ENCODE measurements around the gene PRKCZ. TPM values are rescaled to one million over a fixed set of nuclear protein-coding genes. Genes with fewer than 3 reads are reported as not detected.

The PRKCZ gene
- total and polyA plus RNA-seq, 9 of the 15 experiments (the other 6 are each of a cell fraction or from before 2014, with no cell fraction given) = 0.07 to 3.1 (median 1.3) TPM

DNA sequence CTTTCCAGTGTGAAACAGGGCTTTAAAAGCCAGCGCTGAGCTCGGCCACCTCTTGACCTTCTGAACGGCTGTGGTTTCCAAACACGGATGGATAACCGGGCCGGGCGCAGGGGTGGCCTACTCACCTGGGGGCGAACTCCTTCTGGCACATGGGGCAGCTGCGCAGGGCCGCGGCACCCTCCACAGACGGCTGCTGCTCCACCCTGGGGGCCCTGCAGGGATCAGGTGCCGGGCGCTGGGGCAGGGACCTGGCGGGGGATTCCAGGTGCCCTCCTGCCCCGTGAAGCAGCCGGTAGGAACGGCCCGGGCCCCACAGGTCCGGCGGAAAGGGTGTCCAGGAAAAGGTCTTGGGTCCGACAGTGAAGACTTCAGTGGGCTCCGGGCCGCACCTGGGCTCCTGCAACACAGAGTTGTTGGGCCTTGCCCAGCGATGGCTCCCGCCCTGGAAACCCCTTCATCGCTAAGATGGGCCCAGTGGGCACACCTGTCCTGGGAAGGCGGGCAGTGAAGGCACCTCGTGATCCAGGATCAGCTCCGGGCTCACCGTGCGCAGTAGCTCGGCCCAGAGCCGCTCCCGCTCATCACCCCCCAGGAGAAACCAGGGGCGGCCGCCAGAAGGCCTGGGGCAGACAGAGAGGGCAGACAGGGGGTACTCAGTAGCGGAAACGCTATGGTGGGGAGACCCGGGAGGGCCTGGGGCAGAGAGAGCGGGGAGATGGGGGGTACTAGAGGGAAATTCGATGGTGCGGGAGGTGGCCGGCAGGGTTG lies 143.5 kb downstream of the PRKCZ start (continued):
- TF ChIP-seq, protein P1, sequence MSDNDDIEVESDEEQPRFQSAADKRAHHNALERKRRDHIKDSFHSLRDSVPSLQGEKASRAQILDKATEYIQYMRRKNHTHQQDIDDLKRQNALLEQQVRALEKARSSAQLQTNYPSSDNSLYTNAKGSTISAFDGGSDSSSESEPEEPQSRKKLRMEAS (CRISPR knock-in tag; IDR thresholded peaks at IDR 0.05) = 0 out of 2 replicates have a peak, but pooled peaks have one; percentile 28
- TF ChIP-seq SRF (CRISPR knock-in tag; IDR thresholded peaks at IDR 0.05) = no peak
- TF ChIP-seq GATA2 (CRISPR knock-in tag; IDR thresholded peaks at IDR 0.05) = 0 out of 2 replicates have a peak, but pooled peaks have one; percentile 22
- TF ChIP-seq NFIX (CRISPR knock-in tag; IDR thresholded peaks at IDR 0.05; ENCODE audit: low read depth) = no peak
- TF ChIP-seq, protein P2, sequence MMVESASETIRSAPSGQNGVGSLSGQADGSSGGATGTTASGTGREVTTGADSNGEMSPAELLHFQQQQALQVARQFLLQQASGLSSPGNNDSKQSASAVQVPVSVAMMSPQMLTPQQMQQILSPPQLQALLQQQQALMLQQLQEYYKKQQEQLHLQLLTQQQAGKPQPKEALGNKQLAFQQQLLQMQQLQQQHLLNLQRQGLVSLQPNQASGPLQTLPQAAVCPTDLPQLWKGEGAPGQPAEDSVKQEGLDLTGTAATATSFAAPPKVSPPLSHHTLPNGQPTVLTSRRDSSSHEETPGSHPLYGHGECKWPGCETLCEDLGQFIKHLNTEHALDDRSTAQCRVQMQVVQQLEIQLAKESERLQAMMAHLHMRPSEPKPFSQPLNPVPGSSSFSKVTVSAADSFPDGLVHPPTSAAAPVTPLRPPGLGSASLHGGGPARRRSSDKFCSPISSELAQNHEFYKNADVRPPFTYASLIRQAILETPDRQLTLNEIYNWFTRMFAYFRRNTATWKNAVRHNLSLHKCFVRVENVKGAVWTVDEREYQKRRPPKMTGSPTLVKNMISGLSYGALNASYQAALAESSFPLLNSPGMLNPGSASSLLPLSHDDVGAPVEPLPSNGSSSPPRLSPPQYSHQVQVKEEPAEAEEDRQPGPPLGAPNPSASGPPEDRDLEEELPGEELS (CRISPR knock-in tag; IDR thresholded peaks at IDR 0.05; ENCODE audit: borderline replicate concordance) = no peak
- TF ChIP-seq HDAC1 (IDR thresholded peaks at IDR 0.05) = 0 out of 4 replicates have a peak, but pooled peaks of 1 of the 2 experiments have one; percentile 12
- TF ChIP-seq ZKSCAN3 (CRISPR knock-in tag; IDR thresholded peaks at IDR 0.05) = no peak
- TF ChIP-seq JUN (IDR thresholded peaks at IDR 0.05; ENCODE audit: borderline replicate concordance, low read depth, low read length) = no peak
- TF ChIP-seq JUN (CRISPR knock-in tag; IDR thresholded peaks at IDR 0.05; ENCODE audit: borderline replicate concordance) = no peak
- TF ChIP-seq, protein P3, sequence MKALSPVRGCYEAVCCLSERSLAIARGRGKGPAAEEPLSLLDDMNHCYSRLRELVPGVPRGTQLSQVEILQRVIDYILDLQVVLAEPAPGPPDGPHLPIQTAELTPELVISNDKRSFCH (CRISPR knock-in tag; IDR thresholded peaks at IDR 0.05) = no peak
- TF ChIP-seq, protein P3 (tag; IDR thresholded peaks at IDR 0.05) = peak; percentile 38; the same call in 1 of the 2 replicates
- 0 out of 2 replicates have a peak, but pooled peaks have one; percentile 30 for TF ChIP-seq SRSF3 (IDR thresholded peaks at IDR 0.05; ENCODE audit: insufficient read depth, low read length)
- TF ChIP-seq, protein P4, sequence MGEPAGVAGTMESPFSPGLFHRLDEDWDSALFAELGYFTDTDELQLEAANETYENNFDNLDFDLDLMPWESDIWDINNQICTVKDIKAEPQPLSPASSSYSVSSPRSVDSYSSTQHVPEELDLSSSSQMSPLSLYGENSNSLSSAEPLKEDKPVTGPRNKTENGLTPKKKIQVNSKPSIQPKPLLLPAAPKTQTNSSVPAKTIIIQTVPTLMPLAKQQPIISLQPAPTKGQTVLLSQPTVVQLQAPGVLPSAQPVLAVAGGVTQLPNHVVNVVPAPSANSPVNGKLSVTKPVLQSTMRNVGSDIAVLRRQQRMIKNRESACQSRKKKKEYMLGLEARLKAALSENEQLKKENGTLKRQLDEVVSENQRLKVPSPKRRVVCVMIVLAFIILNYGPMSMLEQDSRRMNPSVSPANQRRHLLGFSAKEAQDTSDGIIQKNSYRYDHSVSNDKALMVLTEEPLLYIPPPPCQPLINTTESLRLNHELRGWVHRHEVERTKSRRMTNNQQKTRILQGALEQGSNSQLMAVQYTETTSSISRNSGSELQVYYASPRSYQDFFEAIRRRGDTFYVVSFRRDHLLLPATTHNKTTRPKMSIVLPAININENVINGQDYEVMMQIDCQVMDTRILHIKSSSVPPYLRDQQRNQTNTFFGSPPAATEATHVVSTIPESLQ (CRISPR knock-in tag; IDR thresholded peaks at IDR 0.05) = no peak
- TF ChIP-seq, protein P5, sequence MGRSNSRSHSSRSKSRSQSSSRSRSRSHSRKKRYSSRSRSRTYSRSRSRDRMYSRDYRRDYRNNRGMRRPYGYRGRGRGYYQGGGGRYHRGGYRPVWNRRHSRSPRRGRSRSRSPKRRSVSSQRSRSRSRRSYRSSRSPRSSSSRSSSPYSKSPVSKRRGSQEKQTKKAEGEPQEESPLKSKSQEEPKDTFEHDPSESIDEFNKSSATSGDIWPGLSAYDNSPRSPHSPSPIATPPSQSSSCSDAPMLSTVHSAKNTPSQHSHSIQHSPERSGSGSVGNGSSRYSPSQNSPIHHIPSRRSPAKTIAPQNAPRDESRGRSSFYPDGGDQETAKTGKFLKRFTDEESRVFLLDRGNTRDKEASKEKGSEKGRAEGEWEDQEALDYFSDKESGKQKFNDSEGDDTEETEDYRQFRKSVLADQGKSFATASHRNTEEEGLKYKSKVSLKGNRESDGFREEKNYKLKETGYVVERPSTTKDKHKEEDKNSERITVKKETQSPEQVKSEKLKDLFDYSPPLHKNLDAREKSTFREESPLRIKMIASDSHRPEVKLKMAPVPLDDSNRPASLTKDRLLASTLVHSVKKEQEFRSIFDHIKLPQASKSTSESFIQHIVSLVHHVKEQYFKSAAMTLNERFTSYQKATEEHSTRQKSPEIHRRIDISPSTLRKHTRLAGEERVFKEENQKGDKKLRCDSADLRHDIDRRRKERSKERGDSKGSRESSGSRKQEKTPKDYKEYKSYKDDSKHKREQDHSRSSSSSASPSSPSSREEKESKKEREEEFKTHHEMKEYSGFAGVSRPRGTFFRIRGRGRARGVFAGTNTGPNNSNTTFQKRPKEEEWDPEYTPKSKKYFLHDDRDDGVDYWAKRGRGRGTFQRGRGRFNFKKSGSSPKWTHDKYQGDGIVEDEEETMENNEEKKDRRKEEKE (IDR thresholded peaks at IDR 0.05; ENCODE audit: borderline replicate concordance in 1 of 2, control insufficient read depth in 1 of 2, low read depth in 2 of 2, low read length in 1 of 2) = no peak
- TF ChIP-seq PHF21A (IDR thresholded peaks at IDR 0.05; ENCODE audit: borderline replicate concordance, low read depth) = no peak
- no peak for TF ChIP-seq SMARCA5 (IDR thresholded peaks at IDR 0.05)
